HG02973 (cell line): Measurements from ENCODE around the gene LRRC8D.

Experiments
- ATAC-seq: cut with Tn5 transposase; IDR thresholded peaks from one replicate; pipeline ENCODE4 v1.9.1; 2021; ENCODE audit warnings: moderate library complexity; ENCODE audit not compliant: unreplicated experiment

The LRRC8D gene

GRCh38 chr1:89953131-89953626 is 132.3 kb downstream of the LRRC8D start:
- no peak for ATAC-seq

- no peak for ATAC-seq
Observed at GRCh38 chr1:89953929-89954328, 133.1 kb downstream of the LRRC8D start.

GRCh38 chr1:89954401-89954800 is 133.6 kb downstream of the LRRC8D start:
- no peak for ATAC-seq

- ATAC-seq = no peak
Observed at GRCh38 chr1:89955311-89956205, 134.7 kb downstream of the LRRC8D start.

DNA sequence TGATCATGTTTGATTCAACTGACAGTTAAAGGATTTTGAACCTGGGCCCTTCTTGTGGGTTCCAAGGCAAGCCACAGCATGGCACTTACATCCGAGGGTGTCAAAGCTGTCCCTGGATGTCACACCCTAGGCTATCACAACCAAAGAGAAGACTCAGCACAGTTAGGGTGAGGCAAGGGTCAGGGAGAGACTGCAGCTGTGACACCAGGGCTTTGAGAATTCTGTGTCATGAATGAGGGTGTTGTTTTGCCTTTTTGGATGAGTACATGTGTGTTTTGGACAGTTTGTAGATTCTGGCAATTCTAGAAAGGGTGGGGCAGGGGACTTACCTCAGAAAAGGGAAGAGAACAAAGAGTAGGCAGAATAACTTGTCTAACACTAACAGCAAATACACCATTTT is 136.3 kb downstream of the LRRC8D start:
- no peak for ATAC-seq

GRCh38 chr1:89958851-89959654 is 138.2 kb downstream of the LRRC8D start:
- no peak for ATAC-seq

GRCh38 chr1:89959719-89960118 is 138.9 kb downstream of the LRRC8D start:
- no peak for ATAC-seq

- no peak for ATAC-seq
Observed at GRCh38 chr1:89962024-89962741, 141.4 kb downstream of the LRRC8D start.

GRCh38 chr1:89962742-89963075 is 141.9 kb downstream of the LRRC8D start:
- ATAC-seq = no peak

- no peak for ATAC-seq
Observed at GRCh38 chr1:89965193-89965768, 144.4 kb downstream of the LRRC8D start.

- no peak for ATAC-seq
Observed at GRCh38 chr1:89966656-89967055, 145.8 kb downstream of the LRRC8D start.

GRCh38 chr1:89971600-89971999 is 150.8 kb downstream of the LRRC8D start:
- peak; percentile 55 for ATAC-seq

DNA sequence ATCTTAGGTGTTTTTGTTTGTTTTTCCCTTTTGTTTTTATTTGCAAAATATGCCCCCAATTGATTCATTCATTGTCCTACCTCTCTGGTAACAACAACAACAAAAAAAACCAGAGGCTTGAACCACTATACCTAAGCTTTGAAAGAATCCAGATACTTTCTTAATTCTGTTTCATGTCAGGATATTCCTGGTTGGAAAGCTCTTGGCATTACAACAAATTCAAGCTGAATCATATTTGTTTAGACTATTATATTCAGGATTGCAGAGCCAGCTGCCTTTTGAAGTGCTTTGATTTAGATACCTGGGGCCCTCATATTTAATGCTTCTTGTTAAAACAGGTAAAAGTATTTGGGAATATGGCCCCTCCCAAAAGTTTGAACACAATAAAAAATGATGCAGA is 151.2 kb downstream of the LRRC8D start:
- ATAC-seq = no peak

GRCh38 chr1:89973471-89974127 is 152.8 kb downstream of the LRRC8D start:
- ATAC-seq = no peak

- no peak for ATAC-seq
Observed at GRCh38 chr1:89974256-89974655, 153.4 kb downstream of the LRRC8D start.

DNA sequence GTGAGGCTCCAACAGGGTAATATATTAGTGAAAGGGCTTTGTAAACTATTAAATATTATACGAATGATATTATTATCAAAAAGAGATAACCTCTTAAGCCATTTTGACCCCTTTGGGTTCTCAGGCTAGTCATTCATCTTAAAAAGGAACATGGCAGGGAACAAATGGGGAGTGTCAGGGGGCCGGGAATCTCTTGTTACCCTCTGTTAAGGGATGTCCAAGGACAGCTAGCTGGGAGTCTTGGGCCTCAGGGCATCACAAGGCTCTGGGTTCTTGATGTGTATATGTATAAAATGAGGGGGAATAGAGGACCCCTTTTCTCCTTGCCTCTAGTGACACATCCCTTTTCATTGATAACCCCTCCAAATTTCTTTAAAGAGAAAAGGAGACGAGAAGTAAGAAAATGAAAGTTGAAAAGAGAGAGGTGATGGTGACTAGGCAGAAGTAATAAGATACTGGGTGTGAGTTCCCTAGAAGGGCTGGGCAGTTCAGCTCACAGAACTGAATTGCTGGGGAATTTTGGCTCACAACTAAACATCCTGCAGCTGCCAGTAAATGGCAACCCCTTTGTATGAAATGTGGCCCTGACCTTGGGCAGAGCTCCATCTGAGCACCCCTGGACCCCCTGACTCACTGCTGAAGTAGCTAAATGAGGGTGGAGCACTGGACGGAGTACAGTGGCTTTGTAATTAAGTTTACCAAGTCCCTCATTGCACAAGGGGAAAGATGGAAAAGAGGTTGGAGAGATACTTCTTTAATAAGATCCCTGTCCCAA is 154.1 kb downstream of the LRRC8D start:
- ATAC-seq = no peak

DNA sequence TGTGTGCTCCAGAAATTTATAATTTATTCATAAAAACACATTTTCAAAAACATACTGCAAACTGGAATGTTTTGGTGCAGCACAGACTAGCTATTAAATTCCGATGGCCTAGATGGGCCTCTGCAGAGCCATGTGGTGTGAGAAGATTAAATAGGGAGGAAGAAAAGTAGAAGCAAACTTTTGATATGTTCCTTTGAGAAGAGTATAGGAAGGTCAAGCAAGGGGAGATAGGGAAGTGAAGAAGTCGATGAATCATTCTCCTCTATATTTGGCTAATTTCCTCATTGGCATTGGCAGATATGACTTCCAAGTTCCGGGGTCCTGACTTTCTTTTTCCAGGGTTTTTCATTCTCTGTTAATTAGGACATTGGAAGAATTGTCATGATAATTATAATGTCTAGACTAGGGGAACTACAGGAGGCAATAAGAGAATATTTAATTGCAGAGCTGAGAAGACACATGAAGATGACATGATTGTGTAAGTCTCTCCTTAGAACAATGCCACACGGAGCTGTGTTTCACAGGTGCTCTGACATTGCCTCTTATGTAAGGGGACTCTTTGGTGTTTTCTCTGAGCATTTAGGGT is 154.8 kb downstream of the LRRC8D start:
- ATAC-seq = no peak

- no peak for ATAC-seq
Observed at GRCh38 chr1:89978755-89979154, 157.9 kb downstream of the LRRC8D start.

- ATAC-seq = no peak
Observed at GRCh38 chr1:89980605-89981004, 159.8 kb downstream of the LRRC8D start.
